GM19239 (cell line): Measurements from ENCODE around the gene C5.

Experiments
- DNase-seq: peaks from one replicate; pipeline ENCODE4 v3.0.0; 2011; ENCODE audit warnings: low spot score; ENCODE audit not compliant: insufficient read length
- FAIRE-seq: peaks from 2 replicates; lab custom pipeline; 2011; peaks lifted over from hg19 to GRCh38; lab: Jason Lieb, UNC

C5 gene

DNA sequence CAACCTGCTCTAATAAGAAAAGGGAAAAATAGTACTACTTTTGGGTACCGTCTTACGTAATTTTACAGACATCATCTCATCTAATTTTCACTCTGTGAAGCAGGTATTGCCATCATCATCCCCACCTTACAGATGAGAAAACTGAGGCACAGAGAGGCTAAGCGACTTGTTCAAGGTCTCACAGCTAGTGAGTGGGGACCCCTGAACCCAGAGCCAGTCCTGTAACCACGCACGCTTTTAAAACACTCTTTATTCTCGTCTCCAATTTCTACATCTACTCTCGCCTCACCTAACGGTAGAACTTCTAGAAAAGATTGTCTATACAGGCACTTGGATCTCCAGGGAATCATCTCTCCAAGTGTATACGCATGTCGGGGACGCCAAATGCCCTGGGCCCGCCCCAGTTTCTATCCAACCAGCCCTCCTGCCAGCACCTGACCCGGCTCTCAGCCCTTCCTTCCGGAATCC lies 122.0 kb downstream of the C5 start:
- FAIRE-seq, result peak; percentile 53
- no peak for DNase-seq

DNA sequence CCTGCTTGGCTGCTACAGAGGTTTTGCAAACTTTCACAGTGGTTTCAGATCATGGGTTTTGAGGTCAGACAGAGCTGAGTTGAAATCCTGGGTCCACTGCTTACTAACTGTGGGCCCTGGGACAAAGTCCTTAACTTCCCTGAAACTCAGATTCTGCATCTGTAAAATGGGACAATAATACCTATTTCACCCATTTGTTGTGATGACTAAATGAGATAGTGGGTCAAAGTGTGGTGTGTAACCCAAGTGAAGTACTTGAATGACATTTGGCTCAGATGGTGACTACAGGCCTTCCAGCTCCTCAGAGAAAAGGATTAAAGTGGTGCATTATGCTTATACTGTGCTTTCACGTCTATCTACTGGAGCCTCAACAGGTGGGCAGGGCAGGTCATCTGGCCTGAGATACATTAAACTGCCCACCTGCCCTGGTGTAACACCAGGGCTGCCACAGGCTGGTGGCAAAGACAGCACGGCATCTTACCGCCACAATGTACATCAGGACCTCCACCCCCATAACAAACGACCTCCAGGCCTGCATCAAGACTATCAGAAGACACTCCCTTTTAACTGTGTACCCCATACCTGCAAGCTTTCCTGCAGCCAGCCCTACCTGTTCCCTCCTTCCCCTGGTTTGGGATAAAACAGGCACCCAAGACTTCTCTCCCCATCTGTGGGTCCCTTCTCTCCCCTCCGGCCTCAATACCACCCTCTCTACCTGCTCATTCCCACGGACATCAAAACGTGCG lies 122.6 kb downstream of the C5 start:
- DNase-seq (no peak), FAIRE-seq (peak; percentile 78)

DNA sequence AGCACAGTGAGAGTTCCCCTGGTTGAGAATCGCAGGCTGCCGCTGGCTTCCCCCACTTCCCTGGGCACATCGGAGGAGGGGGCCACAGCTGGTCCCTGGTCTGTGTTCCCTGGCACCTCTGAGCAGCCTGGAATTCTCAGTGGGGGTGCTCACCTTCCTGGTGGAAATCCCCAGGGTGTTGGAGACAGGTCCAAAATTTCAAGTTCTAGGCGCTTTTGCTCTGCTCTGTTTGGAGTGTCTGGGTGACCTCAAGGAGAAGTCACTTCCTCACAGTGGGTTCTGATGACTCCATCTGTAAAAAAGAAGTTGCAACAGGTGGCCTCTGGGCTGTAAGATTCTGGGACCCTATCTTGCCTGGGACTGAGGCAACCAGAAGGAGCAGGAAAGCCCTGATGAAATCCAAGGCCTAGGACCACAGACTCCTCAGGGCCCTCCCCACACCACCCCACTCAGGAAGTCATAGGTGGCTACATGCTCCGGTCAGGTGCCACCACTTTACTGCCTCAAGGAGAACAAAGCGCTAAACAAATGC lies 123.6 kb downstream of the C5 start, which contains the start of gene TRAF1:
Gene TRAF1 (minus strand): TSS at position 400 of the 532 bp plus-strand sequence. CDS start 721 bp downstream, outside the sequence.
- no peak for DNase-seq

DNA sequence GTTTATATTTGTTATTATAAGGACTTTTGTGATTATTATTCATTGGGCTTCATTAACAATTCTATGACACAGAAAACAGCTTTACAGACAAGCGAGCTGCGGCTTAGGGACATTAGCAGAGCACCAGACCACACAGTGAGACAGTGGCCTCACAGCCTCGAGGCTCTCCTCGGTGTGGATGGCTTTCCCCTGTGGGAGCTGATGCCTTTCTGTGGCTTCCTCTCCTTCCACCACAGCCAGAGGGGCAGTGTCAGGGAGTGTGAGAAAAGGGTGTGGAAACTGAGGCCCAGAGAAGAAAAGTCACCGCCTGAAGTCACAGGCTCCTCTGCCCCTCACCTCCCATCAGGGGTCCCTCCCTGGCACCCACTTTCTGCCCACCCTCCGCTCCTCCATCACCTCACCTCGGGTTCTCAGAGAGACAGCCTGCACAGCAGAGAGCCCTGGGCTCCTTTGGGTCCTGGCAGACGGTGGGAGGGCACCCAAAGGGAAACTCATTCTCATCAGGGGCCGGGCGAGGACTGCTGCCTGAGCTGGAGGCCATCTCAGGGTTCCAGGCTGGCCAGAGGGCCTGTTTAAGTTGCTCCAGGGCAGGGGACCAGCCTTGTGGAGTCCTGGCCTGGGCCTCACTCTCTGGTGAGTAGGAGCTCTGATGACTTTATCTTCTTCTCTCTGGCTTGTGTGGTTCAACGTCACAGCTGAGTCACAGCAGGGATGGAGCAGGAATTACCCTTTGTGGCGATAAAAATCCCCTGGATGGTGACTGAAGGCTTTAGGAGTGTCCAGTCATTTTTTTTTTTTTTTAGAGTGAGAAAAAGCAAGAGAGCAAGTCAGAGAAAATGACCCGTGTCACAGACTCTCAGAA lies 124.3 kb downstream of the C5 start:
- DNase-seq (no peak), FAIRE-seq (peak; percentile 44)

More for the DNA sequence above, 123.6 kb downstream of the C5 start, which contains the start of gene TRAF1:
- FAIRE-seq, result peak; percentile 85

DNA sequence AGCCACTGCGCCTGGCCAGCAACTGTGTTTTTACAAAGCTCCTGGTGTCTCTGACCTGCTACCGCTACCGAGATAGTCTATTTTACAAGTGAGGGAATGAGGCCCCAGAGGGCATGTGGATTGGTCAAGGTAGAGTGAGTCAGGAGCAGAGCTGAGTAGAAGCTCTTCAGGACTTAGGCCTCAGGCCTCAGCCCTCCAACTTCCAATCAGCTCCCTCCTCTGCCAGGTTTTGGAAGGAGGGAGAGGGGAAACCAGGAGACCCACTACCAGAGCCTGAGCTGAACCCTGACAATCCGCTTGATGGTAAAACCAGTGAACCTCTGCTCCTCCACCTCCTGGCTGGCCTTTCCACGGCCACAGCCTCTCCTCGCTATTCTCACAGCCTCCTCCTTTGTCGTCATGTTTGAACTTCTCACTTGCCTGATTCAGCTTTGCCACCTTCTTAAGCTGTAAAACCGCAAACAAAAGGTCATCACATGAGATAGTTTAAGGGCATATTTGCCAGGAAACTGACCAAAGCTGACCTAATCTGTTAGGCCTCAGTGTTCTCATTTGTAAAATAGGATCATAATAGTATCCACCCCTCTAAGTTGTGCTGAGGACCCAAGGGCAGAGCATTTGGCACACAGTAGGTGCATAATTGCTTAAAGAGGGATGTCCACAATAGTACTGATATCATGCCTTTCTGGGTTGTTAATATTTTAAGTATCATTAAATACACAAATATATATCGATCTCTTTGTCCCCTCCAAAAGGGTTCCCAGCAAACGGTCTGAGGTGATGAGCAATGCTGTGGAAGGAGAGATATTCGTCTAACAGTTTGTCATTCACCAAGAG lies 125.2 kb downstream of the C5 start:
- FAIRE-seq (peak; percentile 58), DNase-seq (no peak)

DNA sequence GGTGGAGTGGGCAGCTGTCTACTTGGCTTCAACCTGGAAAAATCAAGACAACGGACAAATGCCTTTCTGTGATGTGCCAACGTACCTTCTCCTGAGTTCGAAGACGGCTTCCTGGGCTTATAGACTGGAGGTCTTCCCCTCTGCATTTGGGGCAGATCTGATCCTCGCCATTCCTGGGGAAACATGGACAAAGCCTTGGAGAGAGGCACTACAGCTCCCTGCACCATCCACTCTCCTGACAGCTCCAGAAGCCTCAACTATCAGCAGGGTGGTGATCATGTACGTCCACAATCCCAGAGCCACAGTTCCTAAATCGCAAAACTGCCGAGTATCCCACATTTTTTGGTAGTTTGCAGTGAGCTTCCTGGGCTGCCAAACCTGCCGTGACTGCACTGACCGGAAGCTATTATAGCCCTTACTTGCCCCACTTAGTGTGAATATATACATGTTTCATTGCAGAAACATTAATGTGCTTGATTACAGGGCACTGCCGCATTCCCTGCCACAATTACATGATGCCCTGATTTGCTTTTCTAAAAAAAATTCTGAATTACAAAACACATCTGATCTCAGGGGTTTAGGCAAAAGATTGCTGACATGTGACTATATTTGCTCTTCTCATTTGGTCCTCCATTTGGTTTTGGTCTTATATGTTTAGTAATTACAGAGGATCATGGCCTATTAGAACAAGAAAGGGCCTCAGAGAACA lies 126.3 kb downstream of the C5 start:
- no peak for DNase-seq
- FAIRE-seq, result no peak

DNA sequence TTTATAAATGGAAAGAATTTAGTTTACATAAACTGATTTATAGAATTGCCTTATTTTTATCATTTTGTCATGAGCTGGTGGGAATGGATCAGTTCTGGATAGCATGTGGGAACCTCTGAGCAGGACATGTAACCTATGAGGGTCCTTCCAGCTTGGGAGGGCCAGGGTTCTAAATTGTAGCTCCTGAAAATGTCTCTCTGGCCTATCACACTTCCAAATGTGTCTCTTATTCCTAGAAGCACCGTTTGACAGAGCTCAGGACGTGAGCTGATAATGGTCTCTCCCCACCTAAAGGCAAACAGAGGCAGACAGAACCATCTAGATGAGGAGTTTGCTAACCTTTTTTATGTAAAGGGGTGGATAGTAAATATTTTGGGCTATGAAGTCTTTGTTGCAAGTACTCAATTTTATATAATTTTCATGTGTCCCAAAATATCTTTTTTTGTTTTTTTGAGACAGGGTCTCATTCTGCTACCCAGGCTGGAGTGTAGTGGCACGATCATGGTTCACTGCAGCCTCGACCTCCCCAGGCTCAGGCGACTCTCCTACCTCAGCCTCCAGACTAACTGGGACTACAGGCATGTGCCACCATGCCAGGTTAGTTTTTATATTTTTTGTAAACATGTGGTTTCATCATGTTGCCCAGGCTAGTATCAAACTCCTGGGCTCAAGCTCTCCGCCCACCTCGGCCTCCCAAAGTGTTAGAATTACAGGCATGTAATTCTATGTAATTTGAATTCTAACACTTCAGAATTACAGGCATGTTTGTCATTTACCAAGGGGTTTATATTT lies 127.5 kb downstream of the C5 start:
- FAIRE-seq, result no peak
- no peak for DNase-seq

DNA sequence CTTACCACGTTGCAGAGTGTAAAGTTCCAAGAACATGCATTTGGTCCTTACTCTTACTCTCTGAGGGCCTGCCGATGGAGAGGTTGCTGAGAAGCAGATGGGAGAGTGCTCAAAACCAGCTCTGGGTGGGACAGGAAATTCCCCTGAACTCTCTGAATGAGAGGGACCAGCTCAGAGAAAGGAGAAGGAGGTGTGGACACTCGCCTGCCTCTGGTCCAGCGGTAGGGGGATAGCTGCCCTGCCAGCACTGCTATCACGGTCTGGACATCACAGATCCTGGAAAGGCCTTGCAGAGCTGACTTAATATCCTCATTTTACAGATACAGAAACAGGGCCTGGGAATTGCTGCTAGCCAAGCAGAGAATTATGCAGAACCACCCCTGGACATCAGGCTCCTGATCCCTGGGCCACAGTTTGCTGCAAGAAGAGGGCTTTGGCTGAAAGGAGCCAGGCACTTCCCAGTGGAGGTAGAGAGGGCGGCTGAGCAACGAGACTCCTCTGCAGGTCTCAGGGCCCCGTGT lies 128.4 kb downstream of the C5 start:
- no peak for FAIRE-seq

DNA sequence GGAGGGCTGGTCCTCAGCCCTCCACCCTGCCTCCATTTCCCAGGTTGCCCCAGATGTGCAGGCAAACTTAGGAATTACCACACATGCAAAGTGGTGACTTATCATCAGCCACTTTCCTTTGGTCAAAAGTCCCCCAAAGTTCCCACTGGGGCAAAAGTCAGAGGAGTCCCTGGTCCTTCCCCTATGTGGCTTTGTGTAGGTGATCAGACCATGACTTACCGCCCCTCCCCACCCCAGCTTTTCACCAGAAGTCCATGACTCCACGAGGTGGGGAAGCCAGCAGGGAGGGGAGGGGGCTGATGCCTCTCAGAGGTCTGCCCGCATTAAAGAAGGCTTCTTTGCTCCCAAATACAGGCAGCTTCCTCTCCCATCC lies 129.3 kb downstream of the C5 start:
- FAIRE-seq (no peak), DNase-seq (no peak)

More for the DNA sequence above, 128.4 kb downstream of the C5 start:
- no peak for DNase-seq

DNA sequence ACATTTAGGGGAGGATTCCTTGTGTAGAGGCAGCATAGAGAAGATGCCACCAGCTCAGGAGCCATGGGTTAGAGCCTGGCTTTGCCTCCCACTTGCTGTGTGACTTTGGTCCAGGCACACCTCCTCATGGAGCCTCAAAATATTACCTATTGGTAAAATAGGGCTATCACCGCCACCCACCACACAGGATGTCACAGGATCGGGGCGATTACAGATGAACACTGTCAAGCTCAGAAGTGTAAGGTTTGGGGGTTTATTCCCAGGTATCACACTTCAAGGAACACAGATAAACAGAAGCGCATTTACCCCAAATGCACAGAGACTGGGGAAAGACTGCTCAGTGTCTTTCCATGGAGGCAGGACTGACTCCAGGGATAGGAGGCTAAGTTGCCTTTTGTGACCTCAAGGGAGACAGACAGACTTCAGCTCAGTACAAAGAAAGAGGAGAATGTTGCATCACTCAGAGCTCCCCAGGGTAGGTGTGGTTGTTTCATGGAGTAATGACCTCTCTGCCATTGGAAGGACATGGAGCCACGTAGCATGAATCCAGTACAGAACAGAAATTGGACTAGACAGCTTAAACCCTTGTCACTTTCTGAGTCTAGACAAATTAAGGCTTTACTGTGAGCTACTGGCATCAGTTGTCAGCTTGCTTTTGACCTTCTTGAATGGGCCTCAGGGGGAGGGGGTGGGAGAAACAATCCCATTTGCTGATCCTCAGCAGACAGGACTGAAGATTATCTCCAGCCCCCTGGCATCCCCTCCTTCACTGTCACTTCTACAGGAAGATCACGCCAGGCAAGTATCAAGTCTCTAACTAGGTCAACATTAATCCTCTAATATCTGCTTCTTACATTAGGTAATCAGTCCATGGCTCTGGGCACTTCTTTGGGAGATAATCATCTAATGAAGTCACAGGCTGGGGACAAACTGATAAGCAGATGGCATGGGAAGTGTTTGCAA lies 130.0 kb downstream of the C5 start:
- FAIRE-seq (no peak), DNase-seq (no peak)

DNA sequence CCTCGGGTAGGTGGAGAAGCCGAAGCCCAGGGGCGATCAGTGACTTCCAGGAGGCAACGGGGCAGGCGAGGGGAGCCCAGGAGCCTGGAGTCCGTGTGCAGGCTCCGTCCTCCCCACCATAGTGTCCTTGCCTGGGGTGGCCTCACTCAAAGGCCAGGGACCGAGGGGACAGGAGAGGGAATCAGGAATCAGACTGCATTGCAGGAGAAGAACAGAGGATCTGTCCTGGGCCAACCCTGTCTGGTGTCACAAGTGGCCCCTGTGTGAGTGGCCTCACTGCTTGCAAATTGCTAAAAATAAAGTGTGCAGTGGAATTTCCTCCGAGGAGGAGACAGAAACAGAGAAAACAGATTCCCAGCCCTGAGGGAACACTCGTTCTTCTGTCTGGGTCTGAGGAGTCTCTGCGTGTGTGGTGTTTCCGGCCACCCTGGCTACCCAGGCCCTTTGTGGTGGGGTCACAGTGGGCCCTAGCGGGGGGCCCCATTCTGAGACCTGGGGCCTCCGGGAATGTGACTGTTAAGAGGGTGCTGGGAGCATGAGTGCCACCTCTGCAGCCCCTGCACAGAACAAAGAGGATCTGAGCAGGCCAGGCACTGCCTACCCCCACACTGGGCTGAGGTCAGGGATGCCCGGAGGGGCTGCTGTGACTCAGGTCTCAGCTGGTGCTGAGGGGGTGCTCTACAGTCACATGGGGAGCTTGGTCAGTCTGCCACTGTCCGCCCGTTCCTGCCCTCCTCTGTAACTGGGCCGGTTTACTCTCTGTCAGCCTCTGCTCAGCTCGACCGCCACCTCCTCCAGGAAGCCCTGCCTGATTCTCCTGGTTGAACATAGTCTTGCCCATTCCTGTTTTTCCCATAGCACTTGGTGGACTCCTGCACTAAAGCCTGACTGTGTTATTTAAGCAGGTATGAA lies 130.9 kb downstream of the C5 start:
- no peak for FAIRE-seq
- no peak for DNase-seq

DNA sequence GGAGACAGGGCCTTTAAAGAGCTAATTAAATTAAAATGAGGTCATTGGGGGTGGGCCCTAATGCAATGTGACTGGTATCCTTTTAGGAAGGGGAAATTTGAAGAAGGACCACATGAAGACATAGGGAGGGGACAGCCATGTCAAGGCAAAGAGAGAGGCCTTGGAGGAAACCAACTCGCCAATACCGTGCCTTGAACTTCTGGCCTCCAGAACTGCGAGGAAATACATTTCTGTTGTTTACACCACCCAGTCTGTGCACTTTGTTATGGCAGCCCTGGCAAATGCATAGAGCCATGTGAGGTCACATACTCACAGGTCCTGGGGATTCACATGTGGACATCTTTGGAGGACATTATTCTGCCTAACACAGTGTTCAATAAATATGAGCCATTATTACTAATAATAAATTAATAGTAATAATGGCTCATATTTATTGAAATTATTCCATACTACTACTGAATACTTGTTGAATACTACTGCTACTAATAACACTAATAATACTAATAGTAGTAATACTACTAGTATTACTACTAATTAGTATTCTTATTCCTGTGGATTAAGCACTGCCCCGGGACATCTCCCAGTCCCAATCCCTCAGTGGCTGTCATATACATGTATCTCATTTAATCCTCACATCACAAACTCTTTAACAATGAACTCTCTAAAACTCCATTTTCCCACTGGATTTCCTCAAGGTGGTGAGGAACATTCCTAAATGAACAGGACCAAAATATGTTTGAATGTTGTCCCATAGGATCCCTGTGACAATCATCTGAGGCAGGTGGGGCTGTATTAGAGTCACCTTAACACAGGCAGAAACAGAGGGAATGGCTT lies 131.9 kb downstream of the C5 start:
- no peak for FAIRE-seq
- no peak for DNase-seq

DNA sequence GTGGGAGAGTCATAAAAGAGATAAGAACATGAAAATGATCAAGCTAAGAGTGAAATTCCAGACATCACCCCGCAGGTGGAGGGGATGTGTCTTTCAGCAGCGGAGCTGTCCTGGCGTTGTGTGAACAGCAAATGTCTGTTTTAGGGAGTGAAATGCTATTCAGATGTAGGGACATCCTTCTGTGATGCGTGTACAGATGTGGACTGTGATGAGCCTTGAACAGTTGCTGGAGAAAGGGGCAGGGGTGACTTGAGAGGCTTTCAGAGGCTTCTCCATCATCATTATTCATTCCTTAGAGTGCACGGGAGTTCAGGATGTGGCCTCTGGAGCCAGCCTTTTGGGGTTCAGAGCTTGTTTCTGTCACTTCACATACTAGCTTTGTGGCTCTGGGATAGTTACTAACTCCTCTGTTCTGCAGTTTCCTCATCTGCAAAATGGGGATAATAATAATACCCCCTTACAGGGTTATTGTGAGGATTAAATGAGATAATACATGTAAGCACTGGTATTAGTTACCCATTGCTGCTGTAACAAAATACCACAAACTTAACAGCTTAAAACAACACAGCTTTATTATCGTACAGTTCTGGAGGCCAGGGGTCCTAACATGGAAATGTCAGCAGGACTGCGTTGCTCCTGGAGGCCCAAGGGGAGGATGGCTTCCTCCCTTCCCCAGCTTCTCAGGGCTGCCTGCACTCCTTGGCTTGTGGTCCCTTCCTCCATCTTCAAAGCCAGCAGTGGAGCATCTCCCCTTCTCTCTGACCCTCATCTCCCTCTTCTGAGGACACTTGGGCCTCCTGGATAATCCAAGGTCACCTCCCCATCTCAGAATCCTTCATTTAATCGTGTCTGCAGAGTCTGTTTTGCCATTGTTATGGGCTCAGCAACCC lies 132.8 kb downstream of the C5 start:
- FAIRE-seq (no peak), DNase-seq (no peak)

DNA sequence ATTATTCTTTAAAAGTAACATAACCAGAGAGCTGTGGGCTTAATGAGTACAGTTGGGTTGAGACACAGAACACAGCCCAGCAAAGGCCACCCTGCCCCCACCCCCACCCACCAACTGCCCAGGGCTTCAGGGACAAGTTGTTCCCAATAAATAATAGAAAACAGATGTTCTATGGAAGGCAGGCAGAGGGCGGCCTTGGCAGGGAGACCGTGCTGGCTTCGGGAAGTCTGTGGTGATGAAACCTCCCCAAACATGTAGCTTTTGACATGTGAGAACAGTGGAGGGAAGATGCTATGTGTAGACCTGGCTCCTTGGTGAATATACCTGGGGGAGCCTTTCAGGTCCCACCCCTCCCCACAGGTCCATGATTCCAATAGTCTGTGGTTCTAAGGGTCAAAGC lies 133.5 kb downstream of the C5 start:
- DNase-seq (no peak), FAIRE-seq (no peak)
